A673 (cell line): ENCODE measurements around the gene ZNF385B. TPM values are rescaled to one million over a fixed set of nuclear protein-coding genes. Genes with fewer than 3 reads are reported as not detected.

ENCODE experiments used
- BruUV-seq: library from RNA; stranded (reverse); fragments of 400-500 nt; replicated peaks from 2 replicates; lab custom pipeline; 2021; lab: Mats Ljungman, UMichigan
- CTCF ChIA-PET: fragments of 300-600 bp; sonication (Branson Sonifier 250); formaldehyde crosslinking; loops from one replicate; lab custom pipeline; 2022; ENCODE audit warnings: antibody characterized with exemption; lab: Charles Lee
- POLR2A ChIA-PET: fragments of 300-600 bp; sonication (Branson Sonifier 250); formaldehyde crosslinking; loops from one replicate; lab custom pipeline; 2022; ENCODE audit warnings: antibody characterized with exemption; ENCODE audit not compliant: low non-redundant PET; lab: Charles Lee
- DNase-seq: peaks from one replicate; pipeline ENCODE4 v3.0.0-alpha.2; 2015; ENCODE audit warnings: low spot score
- H3K27ac ChIP-seq: fragments of 200-600 bp; sonication (generic); 2 replicates; pipeline ENCODE4 v1.5.1; 2016; ENCODE audit warnings: mixed run types, low read depth, mild to moderate bottlenecking, mixed read lengths, antibody characterized with exemption, low read length; ENCODE audit not compliant: poor library complexity, severe bottlenecking
- H3K27me3 ChIP-seq: fragments of 200-600 bp; sonication (generic); replicated peaks from 2 replicates; pipeline ENCODE4 v1.6.1; 2017; ENCODE audit warnings: mixed run types, low read depth, mild to moderate bottlenecking, mixed read lengths, antibody characterized with exemption, low read length; ENCODE audit not compliant: insufficient read depth, poor library complexity
- H3K36me3 ChIP-seq: fragments of 200-600 bp; sonication (generic); 2 replicates; pipeline ENCODE4 v1.6.1; 2016; ENCODE audit warnings: mixed run types, mild to moderate bottlenecking, mixed read lengths, antibody characterized with exemption, low read length; ENCODE audit not compliant: insufficient read depth, poor library complexity, severe bottlenecking
- H3K4me1 ChIP-seq: fragments of 200-600 bp; sonication (generic); 2 replicates; pipeline ENCODE4 v1.6.1; 2017; ENCODE audit warnings: mixed run types, mild to moderate bottlenecking, mixed read lengths, antibody characterized with exemption, low read length; ENCODE audit not compliant: insufficient read depth, poor library complexity, severe bottlenecking
- H3K4me3 ChIP-seq: fragments of 200-600 bp; sonication (generic); 2 replicates; pipeline ENCODE4 v1.5.1; 2016; ENCODE audit warnings: low read depth, mixed run types, mild to moderate bottlenecking, mixed read lengths, low read length; ENCODE audit not compliant: poor library complexity, severe bottlenecking
- H3K9me3 ChIP-seq: fragments of 200-600 bp; sonication (generic); 2 replicates; pipeline ENCODE4 v1.6.1; 2016; ENCODE audit warnings: mixed run types, low read depth, mild to moderate bottlenecking, mixed read lengths, antibody characterized with exemption, low read length; ENCODE audit not compliant: poor library complexity, severe bottlenecking
- EZH2 ChIP-seq: fragments of 200-600 bp; sonication (generic); IDR thresholded peaks from 2 replicates; pipeline ENCODE4 v1.6.1; 2017; ENCODE audit warnings: borderline replicate concordance, low read depth, mild to moderate bottlenecking, mixed read lengths, antibody characterized with exemption, low read length; ENCODE audit not compliant: poor library complexity, severe bottlenecking
- intact Hi-C: fragments of 100-400 bp; cut with micrococcal nuclease; formaldehyde crosslinking; loops from one replicate; pipeline ENCODE4 v1.10.0; 2022; ENCODE audit not compliant: unreplicated experiment
- total RNA-seq: library from RNA; stranded (reverse); gene quantifications from 2 replicates; pipeline ENCODE4 v1.2.3, GENCODE V29; 2021
- TF ChIP-seq, protein P1 (sequence below): fragments of 300-800, 200-600 bp; sonication (generic); conservative IDR thresholded peaks from 2 replicates; pipeline ENCODE4 v1.5.1; 2017; ENCODE audit warnings: low read depth, mild to moderate bottlenecking, antibody characterized with exemption, low read length, moderate library complexity, mixed read lengths

Gene ZNF385B
- total RNA-seq, 1 experiment from 2014 or later = not detected

DNA sequence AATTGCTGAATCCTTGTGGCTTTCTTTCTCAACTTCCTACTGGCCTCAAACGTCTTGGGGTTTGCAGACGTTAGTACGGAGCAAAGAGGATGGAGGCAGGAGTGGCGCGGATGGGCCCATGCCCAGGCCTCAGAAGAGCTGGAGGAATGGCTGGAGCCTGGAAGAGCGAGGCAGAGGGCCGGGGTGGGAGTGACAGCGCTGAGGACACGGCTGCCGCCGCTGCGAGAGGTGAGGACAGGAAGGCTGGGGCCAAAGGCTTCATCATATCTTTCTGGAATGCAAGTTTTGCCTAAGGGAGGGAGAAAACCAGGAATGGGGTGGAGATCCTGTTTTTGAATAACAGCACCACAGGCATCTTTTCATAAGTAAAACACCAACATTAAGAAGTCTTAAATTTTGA is 418.2 kb downstream of the ZNF385B start:
- no TSS peak for BruUV-seq
- DNase-seq = no peak
- POLR2A ChIA-PET = no interaction called here
- TF ChIP-seq, protein P1, sequence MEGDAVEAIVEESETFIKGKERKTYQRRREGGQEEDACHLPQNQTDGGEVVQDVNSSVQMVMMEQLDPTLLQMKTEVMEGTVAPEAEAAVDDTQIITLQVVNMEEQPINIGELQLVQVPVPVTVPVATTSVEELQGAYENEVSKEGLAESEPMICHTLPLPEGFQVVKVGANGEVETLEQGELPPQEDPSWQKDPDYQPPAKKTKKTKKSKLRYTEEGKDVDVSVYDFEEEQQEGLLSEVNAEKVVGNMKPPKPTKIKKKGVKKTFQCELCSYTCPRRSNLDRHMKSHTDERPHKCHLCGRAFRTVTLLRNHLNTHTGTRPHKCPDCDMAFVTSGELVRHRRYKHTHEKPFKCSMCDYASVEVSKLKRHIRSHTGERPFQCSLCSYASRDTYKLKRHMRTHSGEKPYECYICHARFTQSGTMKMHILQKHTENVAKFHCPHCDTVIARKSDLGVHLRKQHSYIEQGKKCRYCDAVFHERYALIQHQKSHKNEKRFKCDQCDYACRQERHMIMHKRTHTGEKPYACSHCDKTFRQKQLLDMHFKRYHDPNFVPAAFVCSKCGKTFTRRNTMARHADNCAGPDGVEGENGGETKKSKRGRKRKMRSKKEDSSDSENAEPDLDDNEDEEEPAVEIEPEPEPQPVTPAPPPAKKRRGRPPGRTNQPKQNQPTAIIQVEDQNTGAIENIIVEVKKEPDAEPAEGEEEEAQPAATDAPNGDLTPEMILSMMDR = no peak
- no peak for TF ChIP-seq EZH2
- CTCF ChIA-PET = interaction anchor here (0.6 kb wide), 1 partner anchor 250 kb away, joined by 3 read pairs; no protein-coding TSS in a partner anchor
- Histone ChIP-seq H3K9me3 (no peaks in the 10 kb centered on the region), H3K36me3 (no peaks in the 10 kb centered on the region), H3K27me3 (no peaks in the 10 kb centered on the region), H3K4me1 (no peaks in the 10 kb centered on the region), H3K4me3 (no peak overlapping the region), H3K27ac (no peak overlapping the region)
- intact Hi-C loops = loop anchor here (10.0 kb wide), 1 partner anchor 648 kb away; no protein-coding TSS in a partner anchor

DNA sequence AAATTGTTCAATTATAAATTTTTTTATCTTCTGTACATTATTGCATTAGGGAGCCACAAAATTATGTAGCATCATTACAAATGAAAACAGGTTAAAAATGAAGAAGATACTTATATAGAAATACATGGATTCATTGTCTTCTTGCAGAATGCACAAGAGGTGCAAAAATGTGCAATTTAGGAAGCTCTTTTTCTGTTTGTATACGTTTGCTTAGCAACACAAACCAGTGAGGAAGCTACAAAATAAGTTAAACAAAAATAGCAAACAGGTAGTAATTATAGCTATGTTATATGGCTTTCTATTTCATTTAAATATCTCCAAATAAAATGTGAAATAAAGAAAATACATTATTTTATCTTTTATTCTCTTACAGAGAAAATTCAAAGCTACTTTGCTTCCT is 419.2 kb downstream of the ZNF385B start:
- TF ChIP-seq, protein P1 = no peak
- TF ChIP-seq EZH2 = no peak
- BruUV-seq = no TSS peak
- DNase-seq = no peak
- ChIA-PET CTCF (no interaction called here), POLR2A (no interaction called here)
- Histone ChIP-seq H3K9me3 (no peaks in the 10 kb centered on the region), H3K27ac (no peak overlapping the region), H3K27me3 (no peaks in the 10 kb centered on the region), H3K36me3 (no peaks in the 10 kb centered on the region), H3K4me1 (no peaks in the 10 kb centered on the region), H3K4me3 (no peak overlapping the region)
- intact Hi-C loops = loop anchor here (10.0 kb wide), 1 partner anchor 647 kb away; no protein-coding TSS in a partner anchor

DNA sequence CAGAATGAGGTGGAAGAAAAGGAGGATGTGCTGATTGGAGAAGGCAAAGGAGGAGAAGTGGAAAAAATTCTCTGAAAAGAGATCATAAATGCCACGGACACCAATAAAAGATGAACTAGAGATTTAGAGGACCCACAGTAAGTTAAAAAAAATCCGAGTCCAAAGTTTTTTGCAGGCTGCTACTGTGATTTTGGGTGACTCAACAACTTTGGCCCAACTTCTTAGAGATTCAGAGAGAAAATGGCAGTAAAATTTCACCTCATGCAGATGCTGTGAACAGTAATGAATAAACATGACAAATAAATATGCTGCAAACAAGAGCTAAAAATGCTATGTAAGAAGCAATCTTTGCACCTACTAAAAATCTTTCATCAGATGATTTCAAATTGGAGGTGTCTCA is 419.9 kb downstream of the ZNF385B start:
- no TSS peak for BruUV-seq
- CTCF ChIA-PET = interaction anchor here (1.7 kb wide), 1 partner anchor 223 kb away, joined by 4 read pairs; no protein-coding TSS in a partner anchor
- intact Hi-C loops = loop anchor here (2.0 to 10.0 kb wide), 2 partner anchors 223 to 647 kb away; no protein-coding TSS in a partner anchor
- Histone ChIP-seq H3K4me3 (no peak overlapping the region), H3K4me1 (no peaks in the 10 kb centered on the region), H3K36me3 (no peaks in the 10 kb centered on the region), H3K27me3 (no peaks in the 10 kb centered on the region), H3K27ac (no peak overlapping the region), H3K9me3 (no peaks in the 10 kb centered on the region)
- DNase-seq = no peak
- TF ChIP-seq, protein P1 = no peak
- TF ChIP-seq EZH2 = no peak
- POLR2A ChIA-PET = no interaction called here
